AG04449 (cell line): ENCODE results near the gene PYGM.

Experiments
- CTCF ChIA-PET: fragments of 350-600 bp; formaldehyde crosslinking; extraction: SDS; loops from one replicate; lab custom pipeline; 2021; ENCODE audit warnings: antibody characterized with exemption; lab: Yijun Ruan, JAX
- POLR2A ChIA-PET: fragments of 400-600, 350-600 bp; formaldehyde crosslinking; extraction: SDS; loops from one replicate; lab custom pipeline; 2020; ENCODE audit warnings: antibody characterized with exemption, inconsistent platforms; lab: Yijun Ruan, JAX
- DNase-seq: peaks from one replicate; pipeline ENCODE4 v3.0.0-alpha.2; 2010; ENCODE audit warnings: low read depth, low spot score
- H3K4me3 ChIP-seq: 2 replicates; pipeline ENCODE4 v1.5.1; 2011; ENCODE audit warnings: low read depth, mild to moderate bottlenecking, control low read depth, low read length
- CTCF ChIP-seq: IDR thresholded peaks from one replicate; pipeline ENCODE4 v1.5.1; 2011; ENCODE audit warnings: mild to moderate bottlenecking, moderate library complexity, low read length, control low read depth, inconsistent platforms; ENCODE audit not compliant: insufficient read depth; ENCODE audit errors: missing control alignments

Gene PYGM

DNA sequence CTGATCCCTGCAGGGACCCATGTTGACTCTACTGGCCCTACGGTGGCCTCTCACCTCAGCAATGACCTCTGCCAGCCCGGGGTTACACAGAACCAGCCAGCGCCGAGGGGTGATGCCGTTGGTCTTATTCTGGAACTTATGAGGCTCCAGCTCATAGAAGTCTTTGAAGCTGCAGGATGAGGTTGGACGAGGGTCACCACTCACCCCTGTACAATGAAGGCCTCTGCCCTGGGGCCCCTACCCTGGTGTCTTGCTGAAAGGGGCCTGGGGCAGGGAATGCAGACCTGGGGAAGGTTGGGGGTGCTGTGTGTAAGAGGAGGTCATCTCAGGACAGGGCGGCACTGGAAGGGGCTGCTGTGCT, 6.8 kb downstream of the PYGM start:
- H3K4me3 ChIP-seq = no peak overlapping the region
- CTCF ChIA-PET = interaction anchor here (1.3 to 2.2 kb wide), 2 partner anchors 11 to 12 kb away, joined by 3 to 17 read pairs; no protein-coding TSS in a partner anchor
- no peak for TF ChIP-seq CTCF
- no peak for DNase-seq
- POLR2A ChIA-PET = no interaction called here

- CTCF ChIA-PET = interaction anchor here (1.0 to 2.2 kb wide), 3 partner anchors 10 to 15 kb away, joined by 3 to 17 read pairs (median 4); no protein-coding TSS in a partner anchor
- H3K4me3 ChIP-seq = no peak overlapping the region
- TF ChIP-seq CTCF = no peak
- no peak for DNase-seq
- POLR2A ChIA-PET = no interaction called here
Measured at GRCh38 chr11:64752175-64752970, 7.4 kb downstream of the PYGM start.

- no peak for DNase-seq
- POLR2A ChIA-PET = no interaction called here
- no peak for TF ChIP-seq CTCF
- CTCF ChIA-PET = interaction anchor here (1.0 to 2.2 kb wide), 3 partner anchors 9 to 16 kb away, joined by 3 to 17 read pairs (median 4); no protein-coding TSS in a partner anchor
- no peak overlapping the region for H3K4me3 ChIP-seq
Measured at GRCh38 chr11:64751580-64751979, 8.2 kb downstream of the PYGM start.

GRCh38 chr11:64751136-64751535, 8.6 kb downstream of the PYGM start:
- POLR2A ChIA-PET = no interaction called here
- CTCF ChIA-PET = interaction anchor here (2.2 kb wide), 1 partner anchor 9 kb away, joined by 17 read pairs; no protein-coding TSS in a partner anchor
- no peak for TF ChIP-seq CTCF
- H3K4me3 ChIP-seq = no peak overlapping the region
- no peak for DNase-seq

DNA sequence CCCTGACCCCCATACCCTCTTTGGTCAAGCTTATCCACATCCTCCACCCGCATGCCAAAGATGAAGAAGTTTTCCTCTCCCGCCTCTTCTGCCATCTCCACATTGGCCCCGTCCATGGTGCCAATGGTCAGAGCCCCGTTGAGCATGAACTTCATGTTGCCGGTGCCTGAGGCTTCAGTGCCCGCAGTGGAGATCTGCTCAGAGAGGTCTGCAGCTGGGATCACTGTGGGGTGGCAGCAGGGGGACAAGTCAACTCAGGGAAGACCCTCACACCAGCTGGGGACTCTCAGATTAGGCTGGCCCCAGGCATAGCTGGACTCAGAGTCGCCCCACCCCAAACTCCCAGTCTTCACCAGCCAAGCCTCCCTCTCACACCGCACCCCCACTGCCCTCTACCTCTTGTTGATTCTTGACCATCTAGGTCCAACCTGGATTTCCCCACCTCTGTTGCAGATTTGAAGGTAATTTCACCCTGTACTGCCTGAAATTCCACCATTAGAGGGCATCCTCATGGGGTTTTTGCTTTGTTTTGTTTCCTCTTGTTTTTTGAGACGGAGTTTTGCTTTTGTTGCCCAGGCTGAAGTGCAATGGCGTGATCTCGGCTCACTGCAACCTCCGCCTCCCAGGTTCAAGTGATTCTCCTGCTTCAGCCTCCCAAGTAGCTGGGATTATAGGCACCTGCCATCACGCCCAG, 9.3 kb downstream of the PYGM start:
- CTCF ChIA-PET = interaction anchor here (1.7 to 2.2 kb wide), 2 partner anchors 8 to 24 kb away, joined by 5 to 17 read pairs; no protein-coding TSS in a partner anchor
- no peak overlapping the region for H3K4me3 ChIP-seq
- POLR2A ChIA-PET = no interaction called here
- DNase-seq = no peak
- TF ChIP-seq CTCF = no peak
